ENCODE results near the gene ZBTB44.
"Not testable (repeated sequence)": the region's sequence is repeated elsewhere in the genome, so short reads cannot be mapped to it uniquely, and the experiment has no call there.

The ZBTB44 gene

GRCh38 chr11:130313383-130314183 lies 1.1 kb downstream of the ZBTB44 start:
- DNase-seq (ENCODE audit: low read depth in 2 of 2) = no peak

GRCh38 chr11:130312046-130312445 lies 2.7 kb downstream of the ZBTB44 start:
- no peak for DNase-seq (ENCODE audit: low read depth in 2 of 2)

- DNase-seq (ENCODE audit: low read depth in 2 of 2) = no peak
Observed at GRCh38 chr11:130310622-130311021, 4.1 kb downstream of the ZBTB44 start.

GRCh38 chr11:130308886-130309285 lies 5.8 kb downstream of the ZBTB44 start:
- no peak for DNase-seq (ENCODE audit: low read depth in 2 of 2)

- no peak for DNase-seq (ENCODE audit: low read depth in 2 of 2)
Observed at GRCh38 chr11:130308059-130308458, 6.7 kb downstream of the ZBTB44 start.

GRCh38 chr11:130304651-130305050 lies 10.1 kb downstream of the ZBTB44 start:
- DNase-seq (ENCODE audit: low read depth in 2 of 2) = no peak

DNA sequence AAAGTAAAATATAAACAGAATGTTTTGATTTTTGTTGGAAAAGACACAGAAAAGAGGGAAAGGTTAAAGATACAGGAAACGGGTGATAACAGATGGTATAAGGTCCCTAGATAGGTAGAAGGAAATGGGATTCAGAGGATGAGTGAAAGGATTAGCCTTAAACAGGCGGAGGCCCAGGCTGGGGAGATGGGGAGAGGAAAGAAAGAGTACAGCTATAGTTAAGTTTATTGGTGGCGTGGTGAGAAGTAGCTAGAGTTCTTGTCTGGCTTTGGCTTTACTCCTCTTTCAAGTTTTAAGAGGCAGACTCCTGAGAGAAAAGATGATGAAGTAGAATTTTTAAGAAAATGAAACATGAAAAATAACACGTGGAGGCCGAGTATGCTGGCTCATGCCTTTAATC lies 13.7 kb downstream of the ZBTB44 start:
- DNase-seq (ENCODE audit: low read depth in 2 of 2) = no peak

DNA sequence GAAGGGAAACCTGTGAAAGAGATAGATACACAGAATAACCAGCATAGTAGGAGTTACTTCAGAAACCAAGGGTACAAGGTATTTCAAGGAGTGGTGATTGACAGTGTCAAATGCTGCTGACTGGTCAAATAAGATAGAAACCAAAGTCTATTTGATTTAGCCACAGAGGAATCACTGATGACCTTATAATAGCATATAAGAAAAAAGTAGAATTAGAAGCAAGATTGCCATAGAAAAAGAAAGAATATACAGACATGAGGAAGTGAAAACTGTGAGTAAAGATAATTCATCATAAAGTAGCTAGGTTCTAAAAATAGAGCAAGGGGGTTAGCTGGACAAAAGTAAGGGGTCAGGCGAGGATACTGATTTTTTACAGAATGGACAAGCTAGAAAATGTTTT lies 14.2 kb downstream of the ZBTB44 start:
- no peak for DNase-seq (ENCODE audit: low read depth in 2 of 2)

DNA sequence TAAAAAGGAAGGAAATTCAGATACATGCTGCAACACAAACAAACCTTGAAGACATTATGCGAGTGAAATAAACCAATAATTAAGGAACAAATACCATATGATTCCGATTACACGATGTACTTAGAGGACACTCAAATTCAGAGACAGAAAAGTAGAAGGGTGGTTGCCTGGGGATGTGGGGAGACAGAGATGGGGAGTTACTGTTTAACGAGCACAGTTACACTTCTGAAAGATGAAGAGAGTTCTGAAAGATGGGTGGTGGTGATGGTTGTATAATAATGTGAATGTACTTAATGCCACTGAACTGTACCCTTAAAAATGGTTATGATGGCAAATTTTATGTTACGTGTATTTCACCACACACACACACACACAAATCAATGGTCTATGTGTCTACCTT lies 14.7 kb downstream of the ZBTB44 start:
- no peak for DNase-seq (ENCODE audit: low read depth in 2 of 2)

DNA sequence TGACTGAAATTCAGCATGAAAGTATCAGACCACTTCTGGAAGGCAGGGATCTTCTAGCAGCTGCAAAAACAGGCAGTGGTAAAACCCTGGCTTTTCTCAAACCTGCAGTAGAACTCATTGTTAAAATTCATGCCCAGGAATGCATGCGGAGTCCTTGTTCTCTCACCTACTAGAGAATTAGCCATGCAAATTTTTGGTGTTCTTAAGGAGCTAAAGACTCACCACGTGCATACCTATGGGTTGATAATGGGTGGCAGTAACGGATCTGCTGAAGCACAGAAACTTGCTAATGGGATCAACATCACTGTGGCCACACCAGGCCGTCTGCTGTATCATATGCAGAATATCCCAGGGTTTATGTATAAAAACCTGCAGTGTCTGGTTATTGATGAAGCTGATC lies 19.1 kb downstream of the ZBTB44 start:
- no peak for DNase-seq (ENCODE audit: low read depth in 2 of 2)

DNA sequence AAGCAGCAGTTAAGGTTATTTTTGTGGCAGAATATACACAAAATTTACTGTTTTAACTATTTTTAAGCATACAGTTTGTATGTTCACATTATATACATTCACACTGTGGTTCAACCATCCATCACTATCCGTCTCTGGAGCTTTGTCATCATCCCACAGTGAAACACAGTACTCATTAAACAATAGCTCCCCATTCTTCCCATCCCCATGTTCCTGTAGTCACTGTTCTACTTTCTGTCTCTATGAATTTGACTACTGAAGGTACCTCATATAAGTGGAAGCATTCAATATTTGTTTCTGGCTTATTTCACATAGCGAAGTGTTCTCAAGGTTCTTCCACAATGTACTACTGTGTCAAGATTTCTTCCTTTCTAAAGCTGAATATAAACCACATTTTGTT lies 32.6 kb downstream of the ZBTB44 start:
- DNase-seq (ENCODE audit: low read depth in 2 of 2) = no peak

DNA sequence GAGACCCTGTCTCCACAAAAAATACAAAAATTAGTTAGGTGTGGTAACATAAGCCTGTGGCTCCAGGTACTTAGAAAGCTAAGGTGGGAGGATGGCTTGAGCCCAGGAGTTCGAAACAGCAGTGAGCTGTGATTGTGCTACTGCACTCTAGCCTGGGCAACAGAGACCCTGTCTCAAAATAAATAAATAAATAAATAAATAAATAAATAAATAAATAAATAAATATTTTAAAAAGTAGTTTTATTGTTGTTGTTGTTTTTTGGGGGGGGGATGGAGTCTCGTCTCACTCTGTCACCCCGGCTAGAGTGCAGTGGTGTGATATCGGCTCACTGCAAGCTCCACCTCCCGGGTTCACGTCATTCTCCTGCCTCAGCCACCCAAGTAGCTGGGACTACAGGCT lies 33.4 kb downstream of the ZBTB44 start:
- not testable (repeated sequence) for DNase-seq (ENCODE audit: low read depth in 2 of 2)

- no peak for DNase-seq (ENCODE audit: low read depth in 2 of 2)
Observed at GRCh38 chr11:130279989-130280388, 34.7 kb downstream of the ZBTB44 start.

DNA sequence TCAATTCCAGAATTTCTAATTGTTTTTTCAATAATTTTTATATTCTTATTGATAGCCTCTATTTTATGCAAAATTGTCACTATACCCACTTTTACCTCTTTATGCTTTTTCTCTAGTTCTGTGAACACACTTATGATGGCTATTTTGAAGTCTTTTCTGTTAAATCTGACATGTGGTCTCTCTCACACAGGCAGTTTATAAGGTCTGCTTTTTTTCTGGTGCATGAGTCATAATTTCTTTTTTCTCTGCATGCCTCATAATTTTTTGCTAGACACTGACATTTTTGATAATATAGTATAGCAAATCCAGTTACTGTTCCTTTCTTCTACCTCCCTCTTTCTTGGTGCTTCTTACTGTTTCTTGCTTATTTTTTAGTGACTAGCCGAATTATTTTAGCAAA lies 36.0 kb downstream of the ZBTB44 start:
- DNase-seq (ENCODE audit: low read depth in 2 of 2) = no peak

DNA sequence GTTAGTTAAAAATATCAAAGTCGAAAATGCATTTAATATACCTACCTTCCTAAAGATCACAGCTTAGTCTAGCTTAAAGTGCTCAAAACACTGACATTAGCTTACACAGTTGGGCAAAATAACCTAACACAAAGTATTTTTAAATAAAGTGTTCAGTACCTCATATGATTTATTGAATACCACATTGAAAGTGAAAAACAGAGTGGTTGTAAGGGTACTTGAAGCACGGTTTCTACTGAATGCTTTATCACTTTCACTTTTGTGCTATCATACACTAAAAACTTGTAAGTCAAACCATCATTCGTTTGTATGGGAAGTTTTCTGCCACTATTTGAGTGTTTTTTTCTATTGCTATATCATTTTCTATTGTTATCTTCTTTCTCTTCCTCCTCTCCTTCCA lies 36.6 kb downstream of the ZBTB44 start:
- DNase-seq (ENCODE audit: low read depth in 2 of 2) = no peak

GRCh38 chr11:130272336-130272735 lies 42.4 kb downstream of the ZBTB44 start:
- DNase-seq (ENCODE audit: low read depth in 2 of 2) = no peak

DNA sequence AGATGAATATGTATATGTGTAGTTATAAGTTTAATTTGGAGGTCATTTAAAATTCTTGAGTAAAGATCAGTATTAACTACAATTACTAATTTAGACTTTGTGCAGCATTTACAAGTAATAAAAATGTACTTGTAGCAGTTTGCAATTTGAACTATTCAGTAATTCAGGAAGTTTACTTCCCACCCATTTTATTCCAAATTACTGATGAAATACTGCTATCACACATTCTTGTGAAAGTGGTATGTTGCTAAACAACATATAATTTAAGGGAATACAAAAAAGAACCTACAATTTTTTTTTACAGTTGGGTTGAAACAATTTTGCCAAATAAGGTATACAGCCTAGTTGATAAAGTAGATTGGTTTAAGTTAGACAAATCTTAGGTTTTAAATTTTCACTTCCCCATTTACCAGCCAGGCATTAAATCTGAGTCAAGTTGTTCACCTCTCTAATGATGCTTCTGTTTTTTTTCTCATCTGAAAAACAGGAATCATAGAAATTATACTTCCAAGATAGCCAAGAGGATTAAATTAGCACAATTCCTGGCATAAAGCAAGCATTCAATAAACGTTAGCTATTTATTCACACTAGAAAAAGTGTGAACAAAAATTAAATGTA lies 45.3 kb downstream of the ZBTB44 start:
- DNase-seq (ENCODE audit: low read depth in 2 of 2) = no peak

DNA sequence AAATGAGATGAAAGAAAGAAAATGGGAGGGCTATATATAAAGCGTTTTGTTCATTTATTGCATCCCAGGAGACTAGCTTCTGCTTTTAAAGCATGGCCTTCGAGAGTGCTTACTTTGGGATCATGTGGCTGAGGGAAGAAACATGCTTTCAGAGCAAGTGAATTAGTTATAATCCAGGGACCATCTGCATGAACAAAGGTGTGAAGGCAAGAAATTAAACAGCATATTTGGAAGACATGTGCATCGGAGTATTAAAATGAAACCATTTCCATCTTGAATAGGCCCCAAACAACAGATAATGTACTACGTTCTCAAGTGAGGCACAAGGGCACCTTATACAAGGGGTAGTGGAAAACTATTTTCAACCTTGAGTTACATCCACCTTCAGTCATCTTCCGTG lies 51.4 kb downstream of the ZBTB44 start:
- no peak for DNase-seq (ENCODE audit: low read depth in 2 of 2)

GRCh38 chr11:130262424-130262823 lies 52.3 kb downstream of the ZBTB44 start:
- no peak for DNase-seq (ENCODE audit: low read depth in 2 of 2)

DNA sequence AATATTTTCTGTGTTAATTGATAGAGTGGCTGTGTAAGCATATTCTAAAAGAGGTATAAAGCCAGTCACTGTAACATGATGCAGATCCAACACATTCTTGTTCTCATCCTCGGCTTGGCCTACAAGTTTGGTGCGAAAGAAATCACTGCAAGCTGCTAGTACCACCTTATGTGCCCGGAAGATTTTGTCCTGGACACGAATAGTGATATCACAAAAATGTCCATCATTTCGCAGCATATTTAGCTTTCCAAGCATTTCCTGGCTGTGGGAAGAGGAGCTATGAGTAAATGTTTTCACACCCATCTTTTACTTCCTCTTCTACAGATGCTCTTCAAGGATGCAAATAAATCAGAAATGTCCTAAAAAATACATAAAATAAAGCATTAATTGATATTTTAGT lies 53.1 kb downstream of the ZBTB44 start:
- no peak for DNase-seq (ENCODE audit: low read depth in 2 of 2)

DNA sequence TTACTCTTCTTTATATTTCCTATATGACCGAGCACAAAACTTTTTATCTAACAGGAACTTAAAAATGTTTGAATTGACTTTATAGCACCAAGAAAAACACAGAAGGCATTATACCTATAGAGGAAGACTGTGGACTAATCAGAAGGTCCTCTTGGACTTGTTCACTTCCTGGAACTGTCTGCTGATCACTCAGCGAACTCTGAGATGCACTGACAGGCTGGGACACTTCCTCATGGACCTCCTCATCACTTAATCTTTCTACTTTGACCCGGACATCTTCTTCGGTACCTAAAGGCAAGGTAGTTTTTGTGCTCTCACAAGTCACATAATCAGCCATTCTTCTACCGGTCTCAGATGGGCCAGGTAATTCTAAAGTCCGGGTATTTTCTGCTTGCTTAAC lies 54.0 kb downstream of the ZBTB44 start:
- no peak for DNase-seq (ENCODE audit: low read depth in 2 of 2)

GRCh38 chr11:130260080-130260627 lies 54.6 kb downstream of the ZBTB44 start:
- no peak for DNase-seq (ENCODE audit: low read depth in 2 of 2)

DNA sequence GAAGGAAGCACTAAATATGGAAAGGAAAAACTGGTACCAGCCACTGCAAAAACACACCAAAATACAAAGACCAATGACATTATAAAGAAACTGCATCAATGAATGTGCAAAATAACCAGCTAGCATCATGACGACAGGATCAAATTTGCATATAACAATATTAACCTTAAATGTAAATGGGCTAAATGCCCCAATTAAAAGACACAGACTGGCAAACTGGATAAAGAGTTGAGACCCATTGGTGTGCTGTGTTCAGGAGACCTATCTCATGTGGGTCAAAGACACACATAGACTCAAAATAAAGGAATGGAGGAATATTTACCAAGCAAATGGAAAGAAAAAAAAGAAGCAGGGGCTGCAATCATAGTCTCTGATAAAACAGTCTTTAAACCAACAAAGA lies 63.0 kb downstream of the ZBTB44 start:
- DNase-seq (ENCODE audit: low read depth in 2 of 2) = not testable (repeated sequence)

All from stimulated activated CD4-positive, alpha-beta T cell treated with anti-CD3 and anti-CD28 coated beads, Interleukin-4, amount 100 ng/mL, for 48 hours (primary cell).